GM19455 (cell line): ENCODE measurements around the gene MCOLN1.

ENCODE experiments used
- ATAC-seq: cut with Tn5 transposase; IDR thresholded peaks from one replicate; pipeline ENCODE4 v1.9.1; 2021; ENCODE audit not compliant: unreplicated experiment

The MCOLN1 gene

GRCh38 chr19:7541828-7542443 is 19.5 kb downstream of the MCOLN1 start:
- no peak for ATAC-seq

GRCh38 chr19:7542556-7543348 is 20.3 kb downstream of the MCOLN1 start:
- no peak for ATAC-seq

GRCh38 chr19:7544626-7545025 is 22.2 kb downstream of the MCOLN1 start:
- no peak for ATAC-seq

GRCh38 chr19:7545300-7545699 is 22.9 kb downstream of the MCOLN1 start:
- no peak for ATAC-seq

DNA sequence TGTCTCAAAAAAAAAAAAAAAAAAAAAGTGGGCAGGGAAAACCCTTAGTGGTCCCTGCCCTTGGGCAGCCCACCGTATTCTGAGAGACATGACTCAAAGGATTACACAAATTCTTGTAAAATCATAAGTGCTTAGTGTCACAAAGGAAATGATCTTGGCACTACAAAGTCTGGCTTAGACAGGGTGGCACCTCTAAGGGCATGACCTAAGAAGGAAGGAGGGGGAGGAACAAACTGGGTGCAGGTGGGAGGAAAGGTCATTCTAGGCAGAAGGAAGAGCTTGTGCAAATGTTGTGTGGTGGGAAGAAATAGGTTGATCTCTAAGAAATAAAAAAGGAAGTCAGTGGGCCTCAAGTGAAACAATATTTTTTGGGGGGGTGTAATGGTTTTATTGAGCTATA is 23.5 kb downstream of the MCOLN1 start:
- no peak for ATAC-seq

GRCh38 chr19:7547159-7547558 is 24.7 kb downstream of the MCOLN1 start:
- no peak for ATAC-seq

- no peak for ATAC-seq
Measured at GRCh38 chr19:7549429-7550148, 27.2 kb downstream of the MCOLN1 start.

- no peak for ATAC-seq
Measured at GRCh38 chr19:7550169-7550770, 27.8 kb downstream of the MCOLN1 start.

DNA sequence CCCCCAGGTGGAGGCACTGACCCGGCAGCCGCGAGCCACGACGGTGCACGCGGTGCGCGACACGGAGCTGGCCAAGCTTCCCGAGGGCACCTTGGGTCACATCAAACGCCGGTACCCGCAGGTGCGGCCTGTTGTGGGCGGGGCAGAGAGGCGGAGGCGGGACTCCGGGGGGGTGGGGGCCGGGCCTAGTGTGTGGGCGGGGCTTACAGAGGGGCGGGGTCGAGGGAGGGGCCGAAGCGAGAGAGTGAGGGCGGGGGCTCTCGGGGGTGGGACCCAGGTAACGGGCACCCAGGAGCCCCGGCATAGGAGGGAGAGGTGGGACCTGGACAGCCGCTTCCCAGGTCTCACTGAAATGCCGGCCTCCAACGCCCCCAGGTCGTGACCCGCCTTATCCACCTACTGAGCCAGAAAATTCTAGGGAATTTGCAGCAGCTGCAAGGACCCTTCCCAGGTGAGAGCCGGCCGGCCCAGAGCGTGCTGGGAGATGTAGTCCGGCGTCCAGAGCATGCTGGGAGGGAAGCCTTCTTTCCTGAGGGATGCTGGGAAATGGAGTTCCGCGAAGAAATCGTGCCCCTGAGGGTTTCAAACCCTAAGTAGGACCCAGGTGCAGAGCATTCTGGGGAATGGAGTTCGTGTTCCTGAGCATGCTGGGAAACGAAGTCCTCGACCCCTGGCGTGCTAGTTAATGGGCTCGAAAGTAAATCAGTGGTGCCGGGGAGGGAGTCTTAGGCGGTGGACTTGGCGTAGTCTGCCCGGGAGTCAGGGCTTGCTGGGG is 28.8 kb downstream of the MCOLN1 start:
- no peak for ATAC-seq

DNA sequence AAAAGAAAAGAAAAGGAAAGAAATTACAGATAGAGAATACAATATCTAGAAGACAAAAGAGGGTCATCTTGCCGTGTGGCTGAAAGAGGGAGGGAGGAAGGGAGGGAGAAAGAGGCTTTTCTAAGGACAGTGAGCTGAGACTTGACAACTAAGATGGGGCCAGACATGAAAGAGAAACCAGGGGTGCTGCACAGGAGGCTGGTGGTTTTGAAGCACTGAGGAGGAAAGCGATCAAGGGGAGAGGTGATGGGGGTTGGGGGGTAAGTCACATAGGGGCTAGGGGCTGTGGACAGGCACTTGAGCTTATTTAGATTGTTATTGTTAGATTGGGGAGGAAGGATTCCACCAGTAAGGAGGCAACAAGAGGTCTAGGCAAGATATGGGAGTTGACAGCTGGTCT is 30.4 kb downstream of the MCOLN1 start:
- no peak for ATAC-seq

GRCh38 chr19:7554565-7554964 is 32.1 kb downstream of the MCOLN1 start:
- ATAC-seq = no peak

DNA sequence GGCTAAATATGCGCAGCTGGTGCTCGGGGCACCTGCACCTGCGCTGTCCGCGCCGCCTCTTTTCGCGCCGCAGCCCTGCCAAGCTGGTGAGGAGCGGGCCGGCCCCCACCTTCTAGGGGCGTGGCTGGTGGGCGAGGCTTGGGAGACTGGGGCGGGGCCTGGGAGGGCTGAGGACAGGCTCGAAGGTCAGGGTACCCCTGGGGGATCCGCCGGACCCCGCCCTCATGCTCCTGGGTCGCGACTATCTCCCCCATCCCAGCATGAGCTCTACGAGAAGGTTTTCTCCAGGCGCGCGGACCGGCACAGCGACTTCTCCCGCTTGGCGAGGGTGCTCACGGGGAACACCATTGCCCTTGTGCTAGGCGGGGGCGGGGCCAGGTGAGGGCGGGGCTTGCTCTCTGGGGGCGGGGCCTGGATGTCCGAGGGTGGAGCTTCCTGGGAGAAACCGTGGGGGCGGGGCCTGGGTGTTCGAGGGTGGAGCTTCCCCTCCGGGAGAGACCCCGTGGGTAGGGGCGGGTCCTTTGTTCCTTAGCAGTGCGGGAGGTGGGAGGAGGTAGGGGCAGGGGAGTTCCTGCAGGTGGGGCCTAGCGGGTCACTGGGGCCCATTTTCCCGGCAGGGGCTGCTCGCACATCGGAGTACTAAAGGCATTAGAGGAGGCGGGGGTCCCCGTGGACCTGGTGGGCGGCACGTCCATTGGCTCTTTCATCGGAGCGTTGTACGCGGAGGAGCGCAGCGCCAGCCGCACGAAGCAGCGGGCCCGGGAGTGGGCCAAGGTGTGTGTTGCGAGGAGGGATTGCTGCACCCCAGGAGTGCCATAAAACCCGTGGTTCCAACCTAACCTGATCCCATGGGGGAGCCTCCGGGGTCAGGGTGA is 32.8 kb downstream of the MCOLN1 start:
- no peak for ATAC-seq

DNA sequence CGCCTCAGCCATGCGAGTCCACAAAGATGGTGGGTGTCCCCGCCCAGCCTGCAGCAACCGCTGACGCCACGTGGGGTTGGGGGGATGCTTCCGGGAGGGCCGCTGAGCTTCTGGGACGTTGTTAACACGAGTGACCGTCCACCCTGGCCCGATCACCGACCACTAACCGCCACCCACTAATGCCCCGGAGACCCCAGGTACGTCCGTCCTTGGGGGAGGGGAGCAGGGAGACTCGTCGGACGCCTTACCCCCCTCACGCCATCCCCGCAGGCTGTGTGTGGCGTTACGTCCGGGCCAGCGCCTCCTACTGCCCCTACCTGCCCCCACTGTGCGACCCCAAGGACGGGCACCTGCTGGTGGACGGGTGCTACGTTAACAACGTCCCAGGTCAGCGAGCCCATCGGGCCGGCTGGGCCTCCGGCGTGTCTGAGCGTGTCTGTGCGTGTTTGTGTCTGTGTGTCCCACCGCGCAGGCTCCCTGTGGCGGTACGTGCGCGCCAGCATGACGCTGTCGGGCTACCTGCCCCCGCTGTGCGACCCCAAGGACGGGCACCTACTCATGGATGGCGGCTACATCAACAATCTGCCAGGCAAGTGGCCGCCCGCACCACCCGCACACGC is 34.4 kb downstream of the MCOLN1 start:
- no peak for ATAC-seq

- no peak for ATAC-seq
Measured at GRCh38 chr19:7558667-7559066, 36.2 kb downstream of the MCOLN1 start.

DNA sequence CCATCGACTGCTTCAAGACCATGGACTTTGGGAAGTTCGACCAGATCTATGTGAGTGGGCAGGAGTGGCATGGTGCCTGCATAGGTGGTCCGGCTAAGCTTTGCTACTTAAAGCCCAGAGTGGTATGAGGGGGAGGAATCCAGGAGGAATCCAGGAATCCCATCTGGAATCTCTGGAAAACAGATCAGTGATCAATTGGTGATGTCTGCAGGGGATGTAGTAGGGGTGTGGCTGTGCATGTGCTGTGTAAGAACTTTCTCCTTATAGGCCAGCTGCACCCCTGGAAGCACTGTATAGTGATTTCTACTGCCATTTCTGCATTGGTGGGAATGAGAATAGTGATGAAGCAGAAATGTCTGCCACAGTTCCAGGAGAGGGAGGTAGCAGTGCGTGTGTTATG is 36.7 kb downstream of the MCOLN1 start:
- no peak for ATAC-seq

- no peak for ATAC-seq
Measured at GRCh38 chr19:7560255-7560654, 37.8 kb downstream of the MCOLN1 start.

- no peak for ATAC-seq
Measured at GRCh38 chr19:7561325-7561724, 38.9 kb downstream of the MCOLN1 start.

DNA sequence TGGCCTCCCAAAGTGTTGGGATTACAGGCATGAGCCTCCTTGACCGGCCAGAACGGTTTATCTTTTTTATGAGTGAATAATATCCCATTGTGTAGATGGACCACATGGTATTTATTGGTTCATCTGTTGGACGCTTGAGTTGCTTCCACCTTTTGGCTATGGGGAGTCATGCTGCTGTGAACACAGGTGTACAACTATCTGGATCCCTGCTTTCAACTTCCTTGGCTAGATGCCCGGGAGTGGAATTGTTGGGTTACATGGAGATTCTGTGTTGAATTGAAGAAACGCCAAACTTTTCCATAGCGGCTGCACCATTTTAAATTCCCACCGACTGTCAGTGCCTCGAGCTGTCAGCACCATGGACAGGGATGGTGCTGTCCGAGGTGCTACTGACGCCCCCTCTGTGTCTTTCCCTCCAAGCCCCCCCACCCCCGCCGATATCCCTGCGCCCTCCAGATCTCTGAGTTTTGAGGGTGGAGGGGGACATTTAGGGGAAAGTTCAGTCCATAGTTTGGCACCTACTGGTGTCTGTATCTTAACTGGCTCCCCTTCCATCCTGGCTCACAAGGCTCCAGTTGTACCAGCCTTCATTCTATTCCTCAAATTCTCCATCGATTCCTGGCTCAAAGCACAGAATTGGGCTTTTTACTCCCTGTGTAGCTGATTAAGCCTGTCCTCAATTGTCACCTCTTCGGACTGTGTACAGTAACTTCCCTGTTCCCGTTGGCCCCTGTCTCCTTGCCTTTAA is 40.4 kb downstream of the MCOLN1 start:
- ATAC-seq = no peak

GRCh38 chr19:7564866-7565265 is 42.4 kb downstream of the MCOLN1 start:
- no peak for ATAC-seq
